CD8-positive, alpha-beta memory T cell (primary cell): ENCODE measurements around the gene SDF4. TPM values are rescaled to one million over a fixed set of nuclear protein-coding genes. Genes with fewer than 3 reads are reported as not detected.

Experiments
- CTCF ChIA-PET: fragments of 350-600 bp; sonication (Branson Sonifier 250); formaldehyde crosslinking; loops from one replicate; lab custom pipeline; 2021; ENCODE audit warnings: antibody characterized with exemption; lab: Charles Lee
- POLR2A ChIA-PET: fragments of 350-600 bp; sonication (Branson Sonifier 250); formaldehyde crosslinking; loops from one replicate; lab custom pipeline; 2021; ENCODE audit warnings: antibody characterized with exemption; lab: Charles Lee
- DNase-seq, 5 donors: peaks; one replicate each; pipeline versions ENCODE4 v3.0.0 to v3.0.0-alpha.2; 2020 to 2022; ENCODE audit warnings: mixed read lengths in 1 of 5
- H3K27ac ChIP-seq: one replicate; pipeline ENCODE4 v1.7.0; 2013; ENCODE audit warnings: low read depth, mild to moderate bottlenecking, low read length, moderate library complexity
- H3K27me3 ChIP-seq: 2 replicates; pipeline ENCODE4 v1.7.0; 2013; ENCODE audit warnings: low read length, mild to moderate bottlenecking; ENCODE audit not compliant: insufficient read depth, poor library complexity, severe bottlenecking
- H3K36me3 ChIP-seq: 2 replicates; pipeline ENCODE4 v1.7.0; 2013; ENCODE audit warnings: mild to moderate bottlenecking, low read length, moderate library complexity; ENCODE audit not compliant: insufficient read depth
- H3K4me1 ChIP-seq: 2 replicates; pipeline ENCODE4 v1.7.0; 2013; ENCODE audit warnings: mild to moderate bottlenecking, low read length, moderate library complexity; ENCODE audit not compliant: insufficient read depth
- H3K4me3 ChIP-seq: 2 replicates; pipeline ENCODE4 v1.7.0; 2013; ENCODE audit warnings: mild to moderate bottlenecking, low read length
- H3K9me3 ChIP-seq: 2 replicates; pipeline ENCODE4 v1.7.0; 2013; ENCODE audit warnings: mild to moderate bottlenecking, low read length
- H3K27ac Mint-ChIP-seq, 8 donors: one replicate each; pipeline ENCODE4 v1.8.0; 2020 to 2021; ENCODE audit warnings: mixed read lengths in 8 of 8, mild to moderate bottlenecking in 6 of 8, inconsistent platforms in 3 of 8, moderate library complexity in 3 of 8
- H3K27me3 Mint-ChIP-seq, 2 donors: one replicate each; pipeline ENCODE4 v1.8.0; 2020 to 2021; ENCODE audit warnings: mixed read lengths in 2 of 2, mild to moderate bottlenecking in 1 of 2, moderate library complexity in 1 of 2
- H3K36me3 Mint-ChIP-seq, 3 donors: one replicate each; pipeline ENCODE4 v1.8.0; 2020 to 2021; ENCODE audit warnings: mixed read lengths in 3 of 3, inconsistent platforms in 1 of 3, mild to moderate bottlenecking in 1 of 3
- H3K4me1 Mint-ChIP-seq, 3 donors: one replicate each; pipeline ENCODE4 v1.8.0; 2020 to 2021; ENCODE audit warnings: mixed read lengths in 3 of 3, inconsistent platforms in 1 of 3, mild to moderate bottlenecking in 1 of 3
- H3K4me3 Mint-ChIP-seq, 7 donors: one replicate each; pipeline ENCODE4 v1.8.0; 2020 to 2021; ENCODE audit warnings: mixed read lengths in 7 of 7, mild to moderate bottlenecking in 6 of 7, moderate library complexity in 4 of 7, inconsistent platforms in 2 of 7
- H3K9me3 Mint-ChIP-seq, 5 donors: one replicate each; pipeline ENCODE4 v1.8.0; 2020 to 2022; ENCODE audit warnings: mixed read lengths in 5 of 5, mild to moderate bottlenecking in 3 of 5, moderate library complexity in 2 of 5, inconsistent platforms in 1 of 5
- polyA plus RNA-seq: library from polyadenylated mRNA; unstranded; fragments of 300-500 nt; fragmentation: Illumina TruSeq; gene quantifications from one replicate; pipeline ENCODE4 v1.2.3, GENCODE V29; 2021
- total RNA-seq, 2 experiments: library from RNA; stranded (reverse); gene quantifications; one replicate each; pipeline ENCODE4 v1.2.3, GENCODE V29; 2021

Gene SDF4
- total and polyA plus RNA-seq, 3 experiments from 2014 or later, result 108 to 169 (median 158) TPM

- Mint-ChIP-seq H3K4me1 (peaks cover 7 to 25% (median 10%) of the 10 kb centered on the region in 3 donors), H3K9me3 (no peaks in the 10 kb centered on the region), H3K27ac (peak overlapping the region in 2 of 8 donors; percentile 43 to 65), H3K36me3 (no peaks in the 10 kb centered on the region), H3K4me3 (peak overlapping the region in 1 of 7 donors; percentile 16), H3K27me3 (no peaks in the 10 kb centered on the region)
- CTCF ChIA-PET, result no interaction called here
- POLR2A ChIA-PET, result no interaction called here
- H3K4me1 ChIP-seq, result peaks cover 27% of the 10 kb centered on the region
- no peak overlapping the region for H3K4me3 ChIP-seq
- no peak overlapping the region for H3K27ac ChIP-seq
- H3K36me3 ChIP-seq, result no peaks in the 10 kb centered on the region
- DNase-seq, result peak in 1 of 5 donors; percentile 46
- no peaks in the 10 kb centered on the region for H3K9me3 ChIP-seq
- no peaks in the 10 kb centered on the region for H3K27me3 ChIP-seq
Measured at GRCh38 chr1:1203561-1204424, 28.0 kb downstream of the SDF4 start.

- H3K4me3 Mint-ChIP-seq, result no peak overlapping the region
- no peaks in the 10 kb centered on the region for H3K27me3 Mint-ChIP-seq
- no peaks in the 10 kb centered on the region for H3K36me3 Mint-ChIP-seq
- Histone ChIP-seq H3K27me3 (no peaks in the 10 kb centered on the region), H3K36me3 (no peaks in the 10 kb centered on the region), H3K4me1 (peaks cover 24% of the 10 kb centered on the region), H3K4me3 (no peak overlapping the region), H3K9me3 (no peaks in the 10 kb centered on the region), H3K27ac (no peak overlapping the region)
- ChIA-PET POLR2A (no interaction called here), CTCF (no interaction called here)
- DNase-seq, result peak in 2 of 5 donors; percentile 1 to 47
- H3K4me1 Mint-ChIP-seq, result peaks cover 3 to 17% (median 3%) of the 10 kb centered on the region in 3 donors
- H3K9me3 Mint-ChIP-seq, result no peaks in the 10 kb centered on the region
- H3K27ac Mint-ChIP-seq, result peak overlapping the region in 2 of 8 donors; percentile 4 to 89
Measured at GRCh38 chr1:1202831-1203560, 28.8 kb downstream of the SDF4 start.

- POLR2A ChIA-PET, result no interaction called here
- Mint-ChIP-seq H3K27me3 (no peaks in the 10 kb centered on the region), H3K4me3 (peak overlapping the region in 3 of 7 donors; percentile 40 to 88 (median 59)), H3K27ac (peak overlapping the region in 3 of 8 donors; percentile 45 to 87 (median 65)), H3K4me1 (peaks cover 0 to 8% (median 0%) of the 10 kb centered on the region in 3 donors), H3K36me3 (no peaks in the 10 kb centered on the region), H3K9me3 (no peaks in the 10 kb centered on the region)
- Histone ChIP-seq H3K27me3 (no peaks in the 10 kb centered on the region), H3K4me1 (peaks cover 7% of the 10 kb centered on the region), H3K36me3 (no peaks in the 10 kb centered on the region), H3K27ac (peak overlapping the region; percentile 31), H3K4me3 (no peak overlapping the region), H3K9me3 (no peaks in the 10 kb centered on the region)
- peak; percentile 80 to 89 (median 84) for DNase-seq
- CTCF ChIA-PET, result no interaction called here
Measured at GRCh38 chr1:1200876-1201810, 30.7 kb downstream of the SDF4 start.

GRCh38 chr1:1199961-1200875 is 31.6 kb downstream of the SDF4 start:
- peaks cover 0 to 8% (median 0%) of the 10 kb centered on the region in 3 donors for H3K4me1 Mint-ChIP-seq
- DNase-seq, result peak in 1 of 5 donors; percentile 53
- Histone ChIP-seq H3K4me3 (no peak overlapping the region), H3K9me3 (no peaks in the 10 kb centered on the region), H3K4me1 (peaks cover 7% of the 10 kb centered on the region), H3K27ac (no peak overlapping the region), H3K27me3 (no peaks in the 10 kb centered on the region), H3K36me3 (no peaks in the 10 kb centered on the region)
- CTCF ChIA-PET, result no interaction called here
- H3K27me3 Mint-ChIP-seq, result peaks cover 0 to under 1% of the 10 kb centered on the region in 2 donors
- POLR2A ChIA-PET, result no interaction called here
- peak overlapping the region; percentile 30 to 79 (median 63) for H3K4me3 Mint-ChIP-seq
- H3K36me3 Mint-ChIP-seq, result no peaks in the 10 kb centered on the region
- peaks cover under 1 to 6% (median 1%) of the 10 kb centered on the region in 5 donors for H3K9me3 Mint-ChIP-seq
- H3K27ac Mint-ChIP-seq, result peak overlapping the region in 7 of 8 donors; percentile 29 to 87 (median 84)

GRCh38 chr1:1199141-1199960 is 32.5 kb downstream of the SDF4 start:
- DNase-seq, result peak in 2 of 5 donors; percentile 1 to 43
- CTCF ChIA-PET, result no interaction called here
- POLR2A ChIA-PET, result no interaction called here

GRCh38 chr1:1198423-1199140 is 33.2 kb downstream of the SDF4 start:
- H3K4me1 Mint-ChIP-seq, result peaks cover 0 to 8% (median 0%) of the 10 kb centered on the region in 3 donors
- peak in 1 of 5 donors; percentile 0 for DNase-seq
- peaks cover 4% of the 10 kb centered on the region for H3K9me3 ChIP-seq
- CTCF ChIA-PET, result no interaction called here
- no peaks in the 10 kb centered on the region for H3K36me3 ChIP-seq
- no peaks in the 10 kb centered on the region for H3K36me3 Mint-ChIP-seq
- H3K27me3 Mint-ChIP-seq, result peaks cover 0 to 2% of the 10 kb centered on the region in 2 donors
- H3K4me3 Mint-ChIP-seq, result no peak overlapping the region
- no peak overlapping the region for H3K4me3 ChIP-seq
- no peaks in the 10 kb centered on the region for H3K27me3 ChIP-seq
- peaks cover 4 to 12% (median 7%) of the 10 kb centered on the region in 5 donors for H3K9me3 Mint-ChIP-seq
- H3K27ac Mint-ChIP-seq, result peak overlapping the region in 2 of 8 donors; percentile 11 to 47
- H3K4me1 ChIP-seq, result peaks cover 7% of the 10 kb centered on the region
- H3K27ac ChIP-seq, result no peak overlapping the region
- POLR2A ChIA-PET, result no interaction called here

More at GRCh38 chr1:1199141-1199960, 32.5 kb downstream of the SDF4 start:
- Histone ChIP-seq H3K27me3 (no peaks in the 10 kb centered on the region), H3K27ac (no peak overlapping the region), H3K4me1 (peaks cover 7% of the 10 kb centered on the region), H3K36me3 (no peaks in the 10 kb centered on the region), H3K9me3 (peaks cover 4% of the 10 kb centered on the region), H3K4me3 (no peak overlapping the region)
- H3K27ac Mint-ChIP-seq, result peak overlapping the region in 7 of 8 donors; percentile 29 to 87 (median 81)
- peaks cover 0 to 2% of the 10 kb centered on the region in 2 donors for H3K27me3 Mint-ChIP-seq
- H3K36me3 Mint-ChIP-seq, result no peaks in the 10 kb centered on the region
- peak overlapping the region; percentile 30 to 79 (median 59) for H3K4me3 Mint-ChIP-seq
- peaks cover 0 to 8% (median 0%) of the 10 kb centered on the region in 3 donors for H3K4me1 Mint-ChIP-seq
- H3K9me3 Mint-ChIP-seq, result peaks cover 4 to 9% (median 7%) of the 10 kb centered on the region in 5 donors
